Fibroblast of villous mesenchyme (primary cell): Measurements from ENCODE around the gene TBL1Y. TPM values are rescaled to one million over a fixed set of nuclear protein-coding genes. Genes with fewer than 3 reads are reported as not detected.

Experiments
- DNase-seq: peaks from one replicate; pipeline ENCODE4 v3.0.0-alpha.2; 2010; ENCODE audit warnings: low read depth
- H3K4me3 ChIP-seq: 2 replicates; pipeline ENCODE4 v1.5.1; 2011; ENCODE audit warnings: low read depth, mild to moderate bottlenecking, low read length
- CTCF ChIP-seq: IDR thresholded peaks from 2 replicates; pipeline ENCODE4 v1.5.1; 2012; ENCODE audit warnings: low read depth, mild to moderate bottlenecking, low read length; ENCODE audit not compliant: insufficient read depth
- total RNA-seq: library from RNA; depleted of rRNA; stranded (reverse); fragments of >200 nt; gene quantifications from 2 replicates; pipeline ENCODE4 v1.2.3, GENCODE V29; 2012

Gene TBL1Y
- total RNA-seq, 1 donor, result not detected

- H3K4me3 ChIP-seq, result no peak overlapping the region
- no peak for DNase-seq
- no peak for TF ChIP-seq CTCF
These were observed 214.9 kb downstream of the TBL1Y start for GRCh38 chrY:7125136-7126056.

- H3K4me3 ChIP-seq, result no peak overlapping the region
- TF ChIP-seq CTCF, result no peak
- DNase-seq, result no peak
These were observed 217.7 kb downstream of the TBL1Y start for GRCh38 chrY:7128211-7128610.

Other genes starting within 250 kb of the TBL1Y start
- not detected in 2 replicates for gene AMELY, start 1.1 kb downstream of the TBL1Y start, total RNA-seq